Hematopoietic multipotent progenitor cell treated with erythropoietin and hydrocortisone succinate and interleukin-3 and kit ligand, for 15 days (in vitro differentiated cells): ENCODE data around the gene ADAM12.
"Not testable (repeated sequence)": the region's sequence is repeated elsewhere in the genome, so short reads cannot be mapped to it uniquely, and the experiment has no call there.

Experiments used
- DNase-seq: peaks from one replicate; pipeline ENCODE4 v3.0.0-alpha.2; 2015; ENCODE audit warnings: low spot score

The ADAM12 gene

GRCh38 chr10:125976960-125977605 is 411.2 kb downstream of the ADAM12 start:
- DNase-seq = peak; percentile 17

- DNase-seq = not testable (repeated sequence)
Observed at GRCh38 chr10:125970077-125970630, 418.1 kb downstream of the ADAM12 start.

GRCh38 chr10:125967533-125967932 is 420.7 kb downstream of the ADAM12 start:
- no peak for DNase-seq

GRCh38 chr10:125964558-125964957 is 423.7 kb downstream of the ADAM12 start:
- DNase-seq = no peak
